IPS-NIHi7 (cell line): ENCODE data around the gene LDLRAD4.

ENCODE experiments used
- DNase-seq: peaks from one replicate; pipeline ENCODE4 v3.0.0; 2012; ENCODE audit warnings: mixed read lengths; ENCODE audit errors: extremely low spot score

LDLRAD4 gene

DNA sequence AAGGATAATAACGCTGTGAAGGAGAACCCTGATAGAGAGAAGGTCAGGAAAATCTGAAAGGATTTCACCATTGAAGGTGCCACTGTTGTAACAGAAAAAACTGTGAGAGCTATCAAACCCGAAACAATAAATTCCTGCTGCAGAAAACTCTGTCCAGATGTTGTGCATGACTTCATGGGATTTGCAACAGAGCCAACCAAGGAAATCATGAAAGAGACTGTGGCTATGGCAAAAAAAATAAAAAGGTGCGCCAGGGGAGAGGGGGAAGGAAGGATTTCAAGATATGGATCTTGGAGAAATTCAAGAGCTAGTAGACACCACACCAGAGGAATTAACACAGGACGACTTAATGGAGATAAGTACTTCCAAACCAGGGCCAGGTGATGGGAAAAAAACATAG, 88.0 kb downstream of the LDLRAD4 start:
- DNase-seq: no peak

DNA sequence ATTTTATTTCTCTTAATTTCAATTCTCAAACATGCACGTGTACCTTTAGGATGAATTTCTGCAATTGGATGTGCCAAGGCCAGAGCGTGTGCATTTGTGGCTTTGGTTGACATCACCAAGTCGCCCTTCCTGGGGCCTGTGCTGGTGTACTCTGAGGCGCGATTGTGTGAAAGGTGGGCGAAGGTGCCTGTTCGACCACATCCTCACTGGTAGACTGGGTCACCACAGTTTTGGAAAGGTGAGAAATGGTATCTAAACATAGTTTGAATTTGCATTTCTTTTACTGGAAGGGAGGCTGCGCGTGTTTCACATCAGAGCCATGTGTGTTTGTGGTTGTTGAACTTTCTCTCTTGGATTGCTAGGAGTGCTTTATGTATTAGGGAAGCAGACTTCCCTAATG, 89.8 kb downstream of the LDLRAD4 start:
- no peak for DNase-seq

DNA sequence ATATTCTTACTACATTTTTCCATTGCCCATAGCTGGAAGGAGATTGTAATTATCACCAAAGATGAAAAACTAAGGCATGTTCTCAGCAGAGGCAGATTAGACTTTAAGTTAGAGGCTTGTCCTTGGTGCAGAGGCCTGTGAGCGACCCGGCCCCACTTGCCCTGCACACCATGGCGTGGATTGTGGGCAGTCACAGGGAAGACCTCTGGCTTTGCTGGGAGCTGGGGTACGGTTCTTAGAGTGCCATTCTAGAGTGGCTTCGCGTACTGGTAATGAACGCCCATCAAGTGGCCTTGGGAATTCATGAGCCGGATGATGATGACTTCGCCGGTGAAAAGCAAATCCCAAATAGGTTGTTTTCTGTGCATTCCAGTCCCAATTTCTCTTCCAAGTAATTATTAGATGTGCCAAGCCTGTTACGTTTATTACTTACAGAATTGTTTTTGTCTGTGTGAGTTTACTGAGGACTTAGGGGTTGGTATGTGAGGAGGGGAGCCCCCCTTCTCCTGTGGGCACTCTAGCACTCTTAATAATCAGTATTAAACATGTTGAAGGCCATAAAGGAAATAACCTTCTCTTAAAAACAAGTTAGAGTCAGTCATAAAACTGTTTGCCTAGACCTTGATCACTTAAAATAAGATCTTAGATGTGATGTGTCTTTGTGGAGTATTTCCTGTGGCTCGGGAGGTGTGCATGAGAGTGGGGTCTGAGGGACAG, 90.6 kb downstream of the LDLRAD4 start:
- DNase-seq: no peak

DNA sequence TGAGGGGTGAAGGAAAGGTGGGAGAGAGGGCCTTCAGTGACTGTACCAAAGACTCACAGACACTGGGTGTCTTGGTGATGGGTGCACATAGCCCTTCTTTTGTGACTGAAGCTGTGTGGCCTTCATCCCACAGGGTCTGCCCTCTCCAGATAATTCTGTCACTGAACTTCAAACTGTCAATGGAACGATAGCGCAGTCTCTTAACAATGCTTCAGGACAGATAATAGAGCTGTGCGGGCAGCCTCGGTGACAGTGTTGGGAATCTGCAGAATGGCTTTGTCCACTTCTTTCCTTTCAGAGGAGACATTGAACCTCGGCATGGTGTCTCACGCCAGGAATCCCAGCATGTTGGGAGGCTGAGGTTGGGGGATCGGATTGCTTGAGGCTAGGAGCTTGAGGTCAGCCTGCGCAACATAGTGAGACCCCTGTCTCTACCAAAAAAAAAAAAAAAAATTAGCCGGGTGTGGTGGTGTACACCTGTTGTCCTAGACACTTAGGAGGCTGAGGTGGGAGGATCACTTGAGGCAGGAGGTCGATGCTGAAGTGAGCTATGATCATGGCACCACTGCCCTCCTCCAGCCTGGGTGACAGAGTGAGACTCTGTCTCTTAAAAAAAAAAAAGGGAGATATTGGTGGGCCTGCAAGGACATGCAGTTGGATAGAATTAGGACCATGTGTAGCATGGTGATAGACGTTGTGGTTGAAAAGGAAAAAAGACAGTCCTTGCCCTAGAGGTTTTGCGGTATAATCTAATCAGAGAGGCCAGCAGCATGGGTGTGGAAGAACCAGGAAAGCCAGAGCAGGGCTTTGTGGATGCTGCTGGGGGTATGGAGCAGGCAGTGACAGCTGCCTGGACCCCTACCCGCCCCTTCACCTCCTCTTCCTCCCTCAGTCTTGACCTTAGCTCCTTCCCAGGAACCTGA, 91.4 kb downstream of the LDLRAD4 start:
- DNase-seq: no peak

DNA sequence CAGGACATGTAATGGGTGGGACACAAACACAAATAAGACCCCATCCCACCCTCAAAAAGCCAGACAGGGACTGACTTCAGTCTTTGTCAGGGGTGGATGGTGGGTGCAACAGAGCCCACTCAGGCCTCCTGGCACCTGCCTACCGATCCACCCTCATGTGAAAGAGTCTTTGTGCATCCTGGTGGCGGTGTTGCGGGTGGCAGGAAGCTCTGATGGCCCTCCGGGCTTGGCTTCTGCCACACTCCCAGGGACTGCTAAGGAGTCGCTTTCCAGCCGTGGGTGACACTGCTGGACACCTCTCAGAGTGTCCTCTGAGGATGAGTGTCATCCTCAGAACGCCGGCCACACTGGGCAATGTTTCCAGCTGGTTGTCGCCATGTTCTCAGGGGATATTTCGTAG, 92.6 kb downstream of the LDLRAD4 start:
- no peak for DNase-seq

DNA sequence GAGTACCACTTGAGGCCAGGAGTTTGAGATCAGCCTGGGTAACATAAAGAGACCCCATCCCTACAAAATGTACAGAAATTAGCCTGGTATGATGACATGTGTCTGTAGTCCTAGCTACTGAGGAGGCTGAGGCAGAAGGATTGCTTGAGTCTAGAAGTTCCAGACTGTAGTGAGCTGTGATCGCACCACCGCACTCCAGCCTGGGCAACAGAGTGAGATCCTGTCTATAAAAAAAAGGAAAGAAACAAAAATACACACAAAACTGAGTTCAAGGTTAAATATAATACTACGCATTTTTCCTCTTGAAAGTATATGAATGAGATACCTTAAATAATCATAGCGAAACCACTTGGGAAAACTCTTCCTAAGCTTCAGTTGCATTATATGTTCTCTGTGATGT, 94.0 kb downstream of the LDLRAD4 start:
- DNase-seq: no peak

DNA sequence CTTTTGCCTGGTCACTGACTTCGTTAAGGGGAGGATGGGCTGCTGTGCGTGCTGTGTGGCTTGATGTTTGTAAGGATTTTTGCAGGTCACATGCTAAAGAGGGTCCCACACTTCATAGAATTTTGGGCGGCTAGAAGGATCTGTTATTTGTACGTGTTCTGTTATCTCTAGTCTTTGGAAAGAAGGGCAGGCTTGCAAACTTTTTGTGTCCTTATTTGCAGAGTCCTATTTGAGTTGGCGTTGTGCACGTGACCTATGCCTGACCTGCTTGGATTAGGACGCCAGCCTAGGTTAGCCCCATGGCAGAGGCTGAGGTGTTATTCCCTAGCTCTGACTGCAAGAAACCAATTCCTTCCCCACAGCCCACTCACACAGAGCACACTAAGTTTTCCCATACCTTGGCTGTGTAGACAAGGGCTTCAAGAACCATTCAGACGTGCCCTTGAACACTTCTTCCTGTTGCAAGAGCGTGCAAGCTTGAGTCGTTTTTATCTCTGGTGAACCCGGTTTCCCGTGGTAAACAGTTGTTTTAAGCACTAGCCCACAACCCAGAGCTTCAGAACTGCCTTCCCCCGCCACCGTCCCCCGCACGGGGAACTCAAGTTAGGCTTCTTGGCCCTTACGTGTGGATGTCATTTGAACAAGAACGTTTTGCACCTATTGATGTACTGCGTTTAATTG, 94.6 kb downstream of the LDLRAD4 start:
- no peak for DNase-seq

DNA sequence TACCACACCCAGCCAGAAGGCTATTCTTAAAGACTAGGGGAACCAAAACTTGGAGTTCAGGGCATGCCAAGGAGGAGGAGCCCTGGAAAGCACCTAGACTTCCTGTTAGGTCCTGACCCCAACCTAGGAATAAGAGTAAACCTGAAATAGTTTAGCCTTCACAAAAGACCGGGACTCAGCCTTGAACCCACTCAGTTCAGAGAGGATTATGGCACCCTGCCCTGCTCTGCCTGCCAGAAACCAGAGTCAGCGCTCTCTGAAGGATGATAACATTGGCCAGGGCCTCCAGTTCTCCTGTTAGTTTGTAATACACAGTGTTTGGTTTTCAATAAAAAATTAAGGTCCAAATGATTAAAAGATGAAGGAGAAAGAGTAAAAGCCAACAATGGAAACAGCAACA, 96.4 kb downstream of the LDLRAD4 start:
- no peak for DNase-seq

DNA sequence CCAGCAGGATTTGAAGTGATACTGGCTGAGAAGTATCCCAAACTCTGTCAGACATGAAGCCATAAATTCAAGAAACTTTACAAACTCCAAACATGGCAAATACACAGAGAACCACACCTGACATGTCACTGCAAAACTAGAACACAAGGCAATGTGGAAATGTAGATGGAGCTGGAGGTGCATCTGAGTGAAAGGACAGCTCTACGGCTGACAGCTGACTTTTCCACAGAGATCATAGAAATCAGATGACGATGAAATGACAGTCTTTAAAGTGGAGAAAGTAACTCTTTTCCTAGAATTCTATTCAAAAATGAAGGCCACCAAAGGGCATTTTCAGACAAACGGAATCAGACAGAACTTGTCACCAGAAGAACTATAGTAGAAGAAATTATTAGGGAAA, 97.5 kb downstream of the LDLRAD4 start:
- DNase-seq: no peak

DNA sequence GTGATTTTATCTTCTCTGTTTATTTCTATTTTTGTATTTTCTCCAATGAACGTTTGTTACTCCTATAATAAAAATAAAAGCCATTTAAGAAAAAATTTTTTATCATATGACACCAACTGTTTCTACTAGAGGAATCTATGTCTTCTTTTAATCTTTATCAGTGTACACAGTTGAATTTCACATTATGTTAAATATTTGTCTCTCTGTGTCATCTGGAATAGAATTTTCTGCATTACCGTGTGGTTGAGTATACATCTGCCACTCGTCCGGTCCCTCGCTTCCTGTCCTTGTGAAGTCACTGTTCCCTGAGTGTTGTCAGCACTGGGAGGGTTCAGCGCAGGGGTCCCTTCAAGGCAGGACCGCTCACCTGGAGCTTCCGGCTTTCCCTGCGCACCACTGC, 99.2 kb downstream of the LDLRAD4 start:
- DNase-seq: no peak

DNA sequence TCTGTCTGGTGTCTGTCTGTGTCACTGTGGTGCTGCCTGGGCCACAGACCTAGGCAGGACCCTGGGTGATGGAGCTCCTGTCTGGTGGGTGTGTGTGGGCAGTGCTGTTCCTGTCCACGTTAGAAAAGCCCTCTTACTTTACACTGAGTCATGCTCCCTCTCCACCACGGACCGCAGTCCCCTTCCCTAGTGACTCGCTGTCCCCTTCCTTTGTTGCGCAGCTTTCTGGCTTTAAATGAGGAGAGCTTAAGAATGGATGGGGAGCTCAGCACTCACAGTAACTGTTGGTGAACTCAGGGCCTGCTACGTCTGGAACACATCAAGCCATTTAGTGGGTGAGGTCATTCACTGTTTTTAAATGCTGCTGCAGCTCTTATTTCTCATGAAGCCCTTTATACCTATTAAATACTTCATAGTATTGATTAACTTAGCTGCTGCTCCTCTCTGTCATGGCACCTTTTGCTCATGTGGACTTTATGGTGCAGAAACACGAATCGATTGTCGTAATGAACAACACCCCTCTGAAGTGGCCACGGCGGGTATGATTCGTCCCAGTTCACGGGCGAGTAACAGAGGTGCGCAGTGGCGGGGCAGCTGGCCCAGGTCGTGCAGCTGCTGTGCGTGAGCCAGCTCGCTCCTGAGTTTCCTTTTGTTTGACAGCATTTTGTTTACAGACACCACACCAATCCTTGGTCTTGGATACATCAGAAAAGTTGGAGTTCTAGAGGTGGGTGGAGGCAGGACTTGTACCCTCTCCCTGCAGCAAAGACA, 100.4 kb downstream of the LDLRAD4 start:
- no peak for DNase-seq

DNA sequence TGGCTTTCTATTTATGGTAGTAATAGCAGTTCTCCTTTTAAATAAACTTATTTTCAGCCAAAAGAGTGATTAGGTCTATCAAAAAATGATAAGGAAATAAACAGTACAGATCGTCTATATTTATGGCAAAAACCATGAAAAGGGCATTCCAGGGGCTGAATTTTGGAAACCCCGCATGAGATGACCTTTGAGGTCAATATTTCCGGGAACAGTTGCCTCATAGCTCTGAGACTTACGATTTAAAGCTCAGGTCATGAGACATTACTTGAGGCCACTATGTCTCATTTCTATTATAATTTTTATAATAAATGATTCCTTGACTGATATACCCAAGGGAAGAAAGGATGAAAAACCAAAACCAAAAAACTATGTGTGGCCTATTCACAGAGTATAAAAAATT, 101.1 kb downstream of the LDLRAD4 start:
- no peak for DNase-seq

DNA sequence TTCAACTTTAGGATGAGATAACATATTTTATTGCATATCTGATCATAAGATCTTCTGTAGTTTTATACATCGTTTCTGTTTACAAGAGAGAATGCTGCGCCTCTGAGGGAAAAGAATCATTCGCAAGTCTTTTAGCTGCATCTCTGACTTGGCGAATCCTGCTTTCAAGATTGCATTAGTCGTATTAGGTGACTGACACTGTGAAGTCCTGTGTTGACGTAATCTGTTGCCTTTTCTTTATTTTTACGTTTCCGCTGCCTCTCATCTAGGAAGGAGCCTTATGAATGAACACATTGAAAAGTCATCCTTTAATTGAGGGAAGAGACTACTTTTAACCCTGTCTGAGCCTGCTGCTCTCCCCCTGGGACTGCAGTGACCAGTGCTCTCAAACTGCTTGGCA, 101.5 kb downstream of the LDLRAD4 start:
- DNase-seq: no peak

DNA sequence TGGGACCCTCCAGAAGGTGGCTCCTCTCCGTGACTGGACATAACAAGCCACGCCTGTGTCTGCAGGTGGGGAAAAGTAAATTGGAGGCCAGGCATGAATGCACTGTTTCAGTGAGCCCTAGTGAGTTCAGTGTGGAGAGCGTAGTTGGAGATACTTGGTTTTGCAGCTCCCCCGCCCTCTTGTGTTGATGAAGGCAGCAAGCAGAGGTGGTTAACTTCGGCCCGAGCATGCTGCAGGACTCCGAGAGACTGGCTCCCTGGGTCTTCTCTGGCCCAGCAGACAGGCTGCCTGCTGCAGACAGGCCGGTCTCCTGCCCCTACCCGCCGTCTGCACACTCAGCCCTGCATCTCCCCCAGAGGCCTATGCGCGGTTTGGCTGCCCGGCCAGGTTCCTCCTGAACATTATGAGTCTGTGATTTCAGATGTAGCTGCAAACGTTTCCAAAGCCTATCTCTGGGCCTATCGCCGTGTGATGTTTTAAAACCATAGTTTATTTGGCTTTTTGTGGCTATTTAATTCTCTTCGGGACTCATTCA, 102.4 kb downstream of the LDLRAD4 start:
- no peak for DNase-seq

DNA sequence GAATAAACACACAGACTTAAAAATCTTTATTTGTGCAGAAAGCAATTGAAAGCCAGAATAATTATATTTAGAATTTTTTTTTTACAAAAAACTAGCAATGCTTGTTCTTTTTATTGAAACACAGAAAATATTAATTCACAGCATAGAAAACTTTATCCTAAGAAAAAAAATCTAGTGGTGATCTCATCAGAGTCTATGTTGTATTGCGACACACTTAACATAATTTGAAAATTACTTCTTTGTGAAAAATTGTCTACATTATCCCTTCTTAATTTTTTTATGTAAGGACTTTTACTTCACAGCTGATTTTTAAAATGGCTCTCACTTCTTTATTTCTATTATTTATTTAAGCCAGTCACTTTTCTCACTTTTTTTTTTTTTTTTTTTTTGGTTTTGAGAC, 103.4 kb downstream of the LDLRAD4 start:
- no peak for DNase-seq

DNA sequence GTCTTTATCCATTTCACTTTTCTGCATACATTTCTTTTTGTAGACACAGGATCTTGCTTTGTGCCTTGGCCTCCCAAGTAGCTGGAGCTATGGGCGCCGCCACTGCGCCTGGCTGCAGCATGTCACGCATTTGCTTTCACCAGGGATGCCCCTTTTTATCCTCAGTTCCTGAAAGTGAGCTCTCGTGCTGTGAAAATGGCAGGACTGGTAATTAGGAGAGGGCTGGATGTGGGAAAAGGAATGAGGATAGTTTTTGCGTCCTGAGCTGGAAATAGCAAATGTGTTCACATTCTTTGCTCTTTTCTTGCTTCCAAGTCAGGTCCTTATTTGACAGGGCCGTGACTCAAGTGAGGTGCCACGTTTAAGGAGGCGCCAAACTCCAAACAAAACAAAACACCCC, 104.6 kb downstream of the LDLRAD4 start:
- no peak for DNase-seq

DNA sequence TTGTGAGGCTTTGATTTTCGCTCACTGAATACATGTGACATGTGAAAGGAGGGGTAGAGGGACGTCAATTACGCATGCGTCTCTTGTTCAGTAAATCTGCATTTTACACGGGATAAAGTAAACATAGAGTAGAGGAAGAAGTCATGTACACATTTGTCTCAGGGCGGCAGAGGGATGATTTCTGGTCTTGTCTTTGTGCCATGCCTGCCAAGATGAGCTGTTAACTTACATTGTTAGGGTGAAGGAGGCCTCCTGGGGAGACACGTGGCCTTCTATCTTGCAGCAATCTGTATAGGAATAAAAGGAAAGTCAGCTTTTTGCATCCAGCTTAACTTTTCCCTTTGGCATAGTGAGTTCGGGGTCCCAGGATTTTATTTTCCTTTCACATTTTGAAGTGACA, 106.3 kb downstream of the LDLRAD4 start:
- DNase-seq: no peak

DNA sequence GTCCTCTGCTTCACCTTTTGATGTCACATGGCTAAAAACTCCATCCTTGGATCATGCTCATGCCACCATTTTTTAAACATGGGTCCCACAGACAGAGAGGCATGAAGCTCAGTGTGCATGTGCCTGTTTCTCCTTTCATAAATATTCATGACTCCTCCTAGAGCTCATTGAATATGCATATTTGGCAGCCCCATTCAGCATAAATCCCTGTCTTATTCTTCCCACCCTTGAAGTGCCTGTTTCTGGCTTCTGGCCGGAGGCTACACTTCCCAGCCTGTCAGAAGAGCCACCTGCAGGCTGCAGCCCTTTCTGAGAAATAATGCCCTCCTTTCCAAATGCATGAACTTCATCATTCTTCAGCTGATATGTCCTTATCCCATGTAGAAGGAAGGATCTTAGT, 109.7 kb downstream of the LDLRAD4 start:
- no peak for DNase-seq

DNA sequence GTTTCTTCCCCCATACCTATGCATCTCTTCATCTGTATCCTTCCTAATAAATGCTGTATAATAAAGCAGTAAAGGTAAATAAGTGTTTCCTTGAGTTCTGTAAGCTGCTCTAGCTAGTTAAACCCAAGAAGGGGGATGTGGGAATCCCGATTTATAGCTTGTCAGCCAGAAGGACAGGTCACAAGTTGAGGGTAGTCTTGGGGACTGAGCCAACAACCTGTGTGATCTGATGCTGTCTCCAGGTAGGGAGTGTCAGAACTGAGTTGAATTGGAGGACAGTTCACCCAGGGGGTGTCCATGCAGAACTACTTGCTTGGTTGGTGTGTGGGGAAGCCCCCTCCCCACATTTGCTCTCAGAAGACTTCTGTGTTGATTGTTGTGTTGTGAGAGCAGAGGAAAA, 112.4 kb downstream of the LDLRAD4 start:
- no peak for DNase-seq

DNA sequence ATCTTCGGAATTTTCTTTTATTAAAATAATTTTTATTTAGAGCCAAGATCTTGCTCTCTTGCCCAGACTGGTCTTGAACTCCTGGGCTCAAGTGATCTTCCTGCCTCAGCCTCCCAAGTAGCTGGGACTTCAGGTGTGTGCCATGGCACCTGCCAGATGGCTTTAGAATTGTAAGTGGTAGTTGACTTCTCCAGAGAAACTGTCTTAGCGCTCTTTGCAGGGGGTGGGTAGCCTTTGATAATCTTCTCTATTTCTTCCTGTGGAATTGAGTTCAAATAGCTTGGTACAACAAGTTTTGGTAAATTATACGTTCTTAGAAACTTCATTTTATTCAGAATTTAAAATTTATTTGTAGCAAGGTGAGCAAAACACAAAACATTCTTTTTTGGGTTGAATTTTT, 113.3 kb downstream of the LDLRAD4 start:
- DNase-seq: no peak

DNA sequence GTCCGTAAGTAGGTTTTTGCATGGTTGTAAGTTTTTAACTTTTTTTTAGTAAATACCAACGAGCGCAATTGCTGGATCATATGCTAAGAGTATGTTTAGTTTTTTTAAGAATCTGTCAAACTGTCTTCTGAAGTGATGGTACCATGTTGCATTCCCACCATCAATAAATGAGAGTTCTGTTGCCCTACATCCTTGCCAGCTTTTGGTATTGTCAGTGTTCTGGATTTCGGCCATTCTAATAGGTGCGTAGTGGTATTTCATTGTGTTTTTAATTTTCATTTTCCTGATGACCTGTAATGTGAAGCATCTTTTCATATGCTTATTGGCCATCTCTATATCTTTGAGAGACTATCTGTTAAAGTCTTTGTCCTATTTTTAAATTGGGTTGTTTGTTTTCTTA, 114.3 kb downstream of the LDLRAD4 start:
- no peak for DNase-seq

DNA sequence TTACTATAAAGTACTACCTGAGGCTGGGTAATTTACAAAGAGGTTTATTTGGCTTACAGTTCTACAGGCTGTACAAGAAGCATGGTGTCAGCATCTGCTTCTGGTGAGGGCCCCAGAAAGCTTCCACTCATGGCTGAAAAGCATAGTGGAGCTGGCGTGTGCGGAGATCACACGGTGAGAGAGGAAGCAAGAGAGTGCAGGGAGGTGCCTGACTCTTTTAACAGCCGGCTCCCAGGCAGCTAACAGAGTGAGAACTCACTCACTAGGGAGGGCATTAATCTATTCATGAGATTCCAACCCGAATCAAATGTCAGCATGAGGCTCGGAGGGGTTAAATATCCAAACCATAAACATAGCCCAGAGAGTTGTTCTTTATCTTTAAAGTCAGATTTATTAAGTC, 117.3 kb downstream of the LDLRAD4 start:
- no peak for DNase-seq
